B cell (primary cell): Measurements from ENCODE around the gene CCR3. TPM values are rescaled to one million over a fixed set of nuclear protein-coding genes. Genes with fewer than 3 reads are reported as not detected.
A peak's percentile ranks its signal among the peaks of the same experiment; 100 is the strongest.

Source experiments
- ATAC-seq: fragments of 200-7000 bp; cut with Tn5 transposase; one replicate; pipeline ENCODE4 v1.10.0; 2021; ENCODE audit warnings: low read depth, mild to moderate bottlenecking, moderate number of reproducible peaks, moderate library complexity
- CTCF ChIA-PET: fragments of 350-600 bp; sonication (Branson Sonifier 250); formaldehyde crosslinking; loops from one replicate; lab custom pipeline; 2021; ENCODE audit warnings: antibody characterized with exemption, inconsistent platforms; lab: Charles Lee
- POLR2A ChIA-PET: fragments of 350-600 bp; sonication (Branson Sonifier 250); formaldehyde crosslinking; loops from one replicate; lab custom pipeline; 2021; ENCODE audit warnings: antibody characterized with exemption; lab: Charles Lee
- DNase-seq: peaks from one replicate; pipeline ENCODE4 v3.0.0; 2013
- H2AFZ ChIP-seq: 2 replicates; pipeline ENCODE4 v1.6.1; 2012; ENCODE audit warnings: mild to moderate bottlenecking, low read depth, low read length; ENCODE audit not compliant: insufficient read depth, poor library complexity, severe bottlenecking
- H3K27ac ChIP-seq, 2 donors: 1 replicate in 1 of 2; 2 replicates in 1 of 2; pipeline ENCODE4 v1.5.1; 2012 to 2013; ENCODE audit warnings: low read length in 2 of 2, mild to moderate bottlenecking in 2 of 2, moderate library complexity in 1 of 2
- H3K27me3 ChIP-seq, 4 experiments: fragments of 200-600 bp in 1 of 4; sonication (generic) in 1 of 4; replicated peaks in 1 of 4; 1 replicate in 2 of 4; 2 replicates in 2 of 4; pipeline versions ENCODE4 v1.6.1 to v1.7.0; 2013 to 2016; ENCODE audit warnings: low read length in 3 of 4, mild to moderate bottlenecking in 2 of 4, mixed read lengths in 1 of 4, moderate library complexity in 1 of 4; ENCODE audit not compliant: insufficient read depth in 4 of 4, control insufficient read depth in 3 of 4; ENCODE audit errors: control extremely low read depth in 1 of 4
- H3K36me3 ChIP-seq, 2 experiments: replicated peaks in 1 of 2; 1 replicate in 1 of 2; 2 replicates in 1 of 2; pipeline versions ENCODE4 v1.6.1 to v1.7.1; 2013; ENCODE audit warnings: low read length in 1 of 2; ENCODE audit not compliant: insufficient read depth in 2 of 2, control insufficient read depth in 1 of 2; ENCODE audit errors: control extremely low read depth in 1 of 2, extremely low read depth in 1 of 2
- H3K4me1 ChIP-seq, 2 donors: fragments of 200-600 bp in 1 of 2; sonication (generic) in 1 of 2; 1 replicate in 1 of 2; 2 replicates in 1 of 2; pipeline versions ENCODE4 v1.5.1 to v1.6.1; 2013 to 2017; ENCODE audit warnings: low read length in 2 of 2; ENCODE audit not compliant: control insufficient read depth in 2 of 2, insufficient read depth in 2 of 2
- H3K4me2 ChIP-seq: replicated peaks from 2 replicates; pipeline ENCODE3; 2012; ENCODE audit warnings: mild to moderate bottlenecking, low read depth, low read length; ENCODE audit not compliant: poor library complexity, severe bottlenecking
- H3K4me3 ChIP-seq, 5 experiments: fragments of 200-600 bp in 1 of 5; sonication (generic) in 1 of 5; 1 replicate in 3 of 5; 2 replicates in 2 of 5; pipeline versions ENCODE4 v1.5.1 to v1.7.0; 2011 to 2016; ENCODE audit warnings: low read length in 4 of 5, mild to moderate bottlenecking in 4 of 5, low read depth in 2 of 5, control low read depth in 1 of 5, moderate library complexity in 1 of 5; ENCODE audit not compliant: insufficient read depth in 1 of 5; ENCODE audit errors: control extremely low read depth in 1 of 5, extremely low read depth in 1 of 5
- H3K79me2 ChIP-seq: fragments of 200-600 bp; sonication (generic); one replicate; pipeline ENCODE4 v1.6.0; 2016; ENCODE audit warnings: low read length; ENCODE audit not compliant: control insufficient read depth, insufficient read depth
- H3K9ac ChIP-seq: fragments of 200-600 bp; sonication (generic); 2 replicates; pipeline ENCODE4 v1.6.1; 2017; ENCODE audit warnings: mild to moderate bottlenecking, low read length, moderate library complexity
- H3K9me3 ChIP-seq, 3 donors: one replicate each; pipeline versions ENCODE4 v1.6.1 to v1.7.1; 2013; ENCODE audit warnings: low read length in 2 of 3; ENCODE audit not compliant: control insufficient read depth in 2 of 3, insufficient read depth in 1 of 3; ENCODE audit errors: control extremely low read depth in 1 of 3
- H4K20me1 ChIP-seq: 2 replicates; pipeline ENCODE4 v1.6.0; 2012; ENCODE audit warnings: mild to moderate bottlenecking, low read length; ENCODE audit not compliant: insufficient read depth, control insufficient read depth, poor library complexity, severe bottlenecking
- H3K27ac Mint-ChIP-seq: one replicate; pipeline ENCODE4 v1.8.0; 2021; ENCODE audit warnings: mixed read lengths
- H3K27me3 Mint-ChIP-seq: one replicate; pipeline ENCODE4 v1.8.0; 2021; ENCODE audit warnings: mixed read lengths
- H3K4me1 Mint-ChIP-seq: one replicate; pipeline ENCODE4 v1.8.0; 2021; ENCODE audit warnings: mixed read lengths
- H3K4me3 Mint-ChIP-seq: one replicate; pipeline ENCODE4 v1.8.0; 2021; ENCODE audit warnings: mixed read lengths
- H3K9me3 Mint-ChIP-seq: one replicate; pipeline ENCODE4 v1.8.0; 2022; ENCODE audit warnings: mixed read lengths; ENCODE audit not compliant: insufficient read depth
- EZH2 ChIP-seq: IDR thresholded peaks from 2 replicates; pipeline ENCODE4 v1.6.1; 2012; ENCODE audit warnings: borderline replicate concordance, low read depth, mild to moderate bottlenecking, moderate library complexity, low read length; ENCODE audit not compliant: insufficient read depth, poor library complexity, severe bottlenecking
- WGBS: methylation state at CpG from one replicate; pipeline ENCODE4 v1.1.5; 2013; ENCODE audit warnings: missing lambda C conversion rate; ENCODE audit not compliant: insufficient coverage; 5-methylcytosine and 5-hydroxymethylcytosine counted together
- intact Hi-C: fragments of 100-400 bp; cut with micrococcal nuclease; formaldehyde crosslinking; loops from one replicate; pipeline ENCODE4 v1.10.0; 2022
- polyA plus RNA-seq: library from polyadenylated mRNA; depleted of rRNA; stranded (reverse); fragments of >200 nt; gene quantifications from 2 replicates; pipeline ENCODE4 v1.2.3, GENCODE V29; 2012
- total RNA-seq, 2 donors: library from RNA; stranded (reverse); fragments of 120-200 nt in 1 of 2; gene quantifications; 1 replicate in 1 of 2; 2 replicates in 1 of 2; pipeline versions ENCODE4 v1.2.3 to v1.2.4, GENCODE V29; 2013 to 2022
- TF ChIP-seq, protein P1 (sequence below): fragments of 200-600 bp; IDR thresholded peaks from one replicate; pipeline ENCODE4 v1.8.0; 2022; ENCODE audit warnings: antibody characterized with exemption, mild to moderate bottlenecking

The CCR3 gene
- total and polyA plus RNA-seq, 2 donors (not counting 1 experiment from before 2014, with no cell fraction given) = 0.19 TPM; not detected in 1

DNA sequence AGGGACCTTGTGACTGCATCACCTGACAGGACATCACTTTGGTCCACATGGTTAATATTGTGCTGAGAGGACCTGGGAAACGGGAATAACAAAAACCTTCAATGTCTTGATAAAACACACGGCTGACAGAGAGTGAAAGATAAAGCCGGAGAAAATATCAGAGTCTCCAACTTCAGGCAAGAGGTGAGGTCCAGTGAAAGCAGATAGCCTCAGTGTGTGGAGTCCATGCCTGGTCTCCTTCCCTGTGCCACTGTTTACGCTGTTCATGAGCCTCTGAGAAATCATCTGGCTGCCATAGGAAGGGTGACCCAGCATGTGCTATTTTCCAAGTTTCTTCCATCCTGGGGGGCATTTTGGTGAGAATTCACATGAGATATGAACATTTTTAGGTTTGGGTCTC, 39.8 kb downstream of the CCR3 start:
- H4K20me1 ChIP-seq = no peaks in the 10 kb centered on the region
- H3K27ac ChIP-seq = no peak overlapping the region
- H3K79me2 ChIP-seq = no peaks in the 10 kb centered on the region
- no peak overlapping the region for H3K4me2 ChIP-seq
- Mint-ChIP-seq H3K27me3 (no peaks in the 10 kb centered on the region), H3K4me3 (no peak overlapping the region), H3K4me1 (peaks cover 23% of the 10 kb centered on the region), H3K9me3 (peaks cover 3% of the 10 kb centered on the region), H3K27ac (no peak overlapping the region)
- DNase-seq (no peak), ATAC-seq (no peak)
- no peak for TF ChIP-seq EZH2
- TF ChIP-seq, protein P1, sequence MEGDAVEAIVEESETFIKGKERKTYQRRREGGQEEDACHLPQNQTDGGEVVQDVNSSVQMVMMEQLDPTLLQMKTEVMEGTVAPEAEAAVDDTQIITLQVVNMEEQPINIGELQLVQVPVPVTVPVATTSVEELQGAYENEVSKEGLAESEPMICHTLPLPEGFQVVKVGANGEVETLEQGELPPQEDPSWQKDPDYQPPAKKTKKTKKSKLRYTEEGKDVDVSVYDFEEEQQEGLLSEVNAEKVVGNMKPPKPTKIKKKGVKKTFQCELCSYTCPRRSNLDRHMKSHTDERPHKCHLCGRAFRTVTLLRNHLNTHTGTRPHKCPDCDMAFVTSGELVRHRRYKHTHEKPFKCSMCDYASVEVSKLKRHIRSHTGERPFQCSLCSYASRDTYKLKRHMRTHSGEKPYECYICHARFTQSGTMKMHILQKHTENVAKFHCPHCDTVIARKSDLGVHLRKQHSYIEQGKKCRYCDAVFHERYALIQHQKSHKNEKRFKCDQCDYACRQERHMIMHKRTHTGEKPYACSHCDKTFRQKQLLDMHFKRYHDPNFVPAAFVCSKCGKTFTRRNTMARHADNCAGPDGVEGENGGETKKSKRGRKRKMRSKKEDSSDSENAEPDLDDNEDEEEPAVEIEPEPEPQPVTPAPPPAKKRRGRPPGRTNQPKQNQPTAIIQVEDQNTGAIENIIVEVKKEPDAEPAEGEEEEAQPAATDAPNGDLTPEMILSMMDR = no peak
- H2AFZ ChIP-seq = no peak overlapping the region
- no peak overlapping the region for H3K4me3 ChIP-seq
- 96% methylated on average over 2 of the region's 4 CpGs for WGBS
- no peaks in the 10 kb centered on the region for H3K36me3 ChIP-seq
- intact Hi-C loops = no loop called here
- ChIA-PET CTCF (interaction anchor here (1.0 kb wide), 1 partner anchor 87 kb away, joined by 3 read pairs; no protein-coding TSS in a partner anchor), POLR2A (no interaction called here)
- H3K4me1 ChIP-seq = peaks cover 12 to 15% of the 10 kb centered on the region in 2 donors
- peaks cover 0 to 6% (median 4%) of the 10 kb centered on the region in 3 donors for H3K9me3 ChIP-seq
- H3K9ac ChIP-seq = no peak overlapping the region
- H3K27me3 ChIP-seq = no peaks in the 10 kb centered on the region

DNA sequence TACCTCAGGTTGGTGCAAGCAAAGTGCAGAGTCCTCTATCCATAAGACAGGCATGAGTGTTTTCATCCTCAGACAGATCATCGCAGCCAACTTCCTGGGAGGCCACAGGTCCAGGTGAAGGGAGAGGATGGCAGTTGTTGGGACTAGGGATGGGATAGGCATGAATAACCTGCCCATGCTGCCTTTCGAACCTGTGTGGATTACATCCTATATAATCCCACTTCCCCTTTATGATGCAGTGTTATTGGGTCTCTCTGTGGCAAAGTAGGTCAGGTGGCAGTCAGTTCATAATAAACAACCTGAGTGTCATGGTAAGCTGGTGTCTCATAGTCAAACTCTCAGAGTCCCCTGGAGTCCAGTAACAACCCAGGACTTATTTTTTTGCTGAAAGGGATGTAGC, 40.4 kb downstream of the CCR3 start:
- Mint-ChIP-seq H3K4me3 (no peak overlapping the region), H3K27ac (no peak overlapping the region), H3K4me1 (peaks cover 20% of the 10 kb centered on the region), H3K9me3 (peaks cover 3% of the 10 kb centered on the region), H3K27me3 (no peaks in the 10 kb centered on the region)
- POLR2A ChIA-PET = no interaction called here
- CTCF ChIA-PET = interaction anchor here (0.5 to 1.2 kb wide), 2 partner anchors 86 to 160 kb away, joined by 3 to 5 read pairs; no protein-coding TSS in a partner anchor
- Histone ChIP-seq H3K9me3 (peaks cover 0 to 6% (median 4%) of the 10 kb centered on the region in 3 donors), H3K4me3 (no peak overlapping the region), H3K9ac (no peak overlapping the region), H3K4me1 (peaks cover 12 to 15% of the 10 kb centered on the region in 2 donors), H3K27me3 (no peaks in the 10 kb centered on the region), H3K27ac (no peak overlapping the region), H2AFZ (no peak overlapping the region), H3K79me2 (no peaks in the 10 kb centered on the region), H4K20me1 (no peaks in the 10 kb centered on the region), H3K36me3 (no peaks in the 10 kb centered on the region), H3K4me2 (no peak overlapping the region)
- DNase-seq = no peak
- ATAC-seq = peak; percentile 36
- TF ChIP-seq, protein P1 = no peak
- TF ChIP-seq EZH2 = no peak
- no CpG with 5 or more reads among the region's 2 CpGs for WGBS
- intact Hi-C loops = no loop called here
